Upper lobe of right lung (tissue), 1 donor: ENCODE results near the gene CDC73. TPM values are rescaled to one million over a fixed set of nuclear protein-coding genes. Genes with fewer than 3 reads are reported as not detected.

ENCODE experiments used
- ATAC-seq: fragments of 200-7000 bp; cut with Tn5 transposase; one replicate; pipeline ENCODE4 v1.9.1; 2020; ENCODE audit warnings: mild to moderate bottlenecking, moderate library complexity
- DNase-seq: peaks from one replicate; pipeline ENCODE4 v3.0.0-alpha.2; 2020
- H3K27ac ChIP-seq: fragments of 200-600 bp; one replicate; pipeline ENCODE4 v1.8.0; 2022
- H3K27me3 ChIP-seq: fragments of 200-600 bp; one replicate; pipeline ENCODE4 v1.8.0; 2022; ENCODE audit warnings: mild to moderate bottlenecking
- H3K36me3 ChIP-seq: fragments of 200-600 bp; one replicate; pipeline ENCODE4 v1.8.0; 2022
- H3K4me1 ChIP-seq: fragments of 200-600 bp; one replicate; pipeline ENCODE4 v1.8.0; 2022
- H3K4me3 ChIP-seq: fragments of 200-600 bp; one replicate; pipeline ENCODE4 v1.8.0; 2022; ENCODE audit warnings: mild to moderate bottlenecking
- H3K9me3 ChIP-seq: fragments of 200-600 bp; one replicate; pipeline ENCODE4 v1.8.0; 2022
- CTCF ChIP-seq: fragments of 200-600 bp; IDR thresholded peaks from one replicate; pipeline ENCODE4 v1.8.0; 2022; ENCODE audit warnings: antibody characterized with exemption
- intact Hi-C: fragments of 100-400 bp; cut with DNase I; formaldehyde crosslinking; loops from one replicate; pipeline ENCODE4 v1.11.0; 2022
- total RNA-seq: library from RNA; stranded (reverse); fragmentation: NEBNext Ultra II Directional; extraction: Animal tissue kit (Norgen Biotek cat#: 25700); gene quantifications from one replicate; pipeline ENCODE4 v1.2.1, GENCODE V29; 2021
- donor health status: DM: no; HTN: yes; CAD: no; lungs with severe emphysema.

CDC73 gene
- total RNA-seq, 1 donor from 2014 or later: 72.6 TPM

DNA sequence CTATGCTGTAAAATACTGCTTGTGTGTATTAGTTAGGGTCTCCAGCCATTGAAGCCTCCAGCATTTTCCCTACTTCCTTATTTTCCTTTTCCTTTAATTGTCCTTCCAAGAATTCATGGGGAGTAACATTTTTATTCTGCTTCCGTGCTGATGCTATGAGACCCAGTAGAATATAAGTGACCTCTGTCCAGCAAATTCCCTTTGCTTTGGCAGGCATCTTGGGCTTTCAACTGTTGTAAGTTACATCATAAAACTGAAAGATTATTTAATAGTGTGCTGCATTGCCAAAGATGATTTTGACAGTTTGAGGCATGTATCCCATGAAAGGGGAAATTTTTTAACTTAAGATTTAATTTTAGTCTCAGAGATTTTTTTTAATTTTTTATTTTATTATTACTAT is 112.7 kb downstream of the CDC73 start:
- Histone ChIP-seq H3K36me3 (peaks cover 35% of the 10 kb centered on the region), H3K9me3 (no peaks in the 10 kb centered on the region), H3K4me1 (no peaks in the 10 kb centered on the region), H3K4me3 (no peak overlapping the region), H3K27ac (no peak overlapping the region), H3K27me3 (no peaks in the 10 kb centered on the region)
- TF ChIP-seq CTCF: no peak
- intact Hi-C loops: no loop called here
- ATAC-seq: no peak
- no peak for DNase-seq

DNA sequence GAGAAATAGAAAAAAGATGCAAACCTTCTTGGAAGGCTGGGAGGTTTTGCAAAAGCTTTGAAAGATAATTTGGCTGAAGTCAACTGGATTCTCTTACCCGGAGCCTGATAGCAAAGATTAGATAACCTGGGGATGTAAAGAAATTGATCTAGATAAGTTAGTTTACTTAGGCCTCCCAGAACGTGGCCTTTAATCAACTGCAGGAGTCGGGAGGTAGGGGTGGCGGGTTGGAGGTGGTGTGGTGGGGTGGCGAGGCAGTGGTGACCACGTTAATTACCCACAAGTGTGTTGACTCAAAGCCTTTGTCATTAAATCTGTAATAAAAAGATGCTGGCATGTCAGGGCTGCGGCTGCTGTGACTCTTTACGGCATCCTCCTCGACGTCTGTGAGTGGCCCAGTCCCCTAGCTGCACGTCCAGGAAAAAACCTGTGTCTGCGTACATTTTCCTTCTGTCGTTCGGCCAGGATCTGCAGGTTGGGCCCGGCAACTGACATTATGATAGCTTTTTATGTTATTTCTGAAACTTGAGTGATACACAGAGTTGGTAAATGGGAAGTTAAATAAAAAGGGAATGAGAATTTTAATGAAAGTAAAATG is 115.6 kb downstream of the CDC73 start:
- Histone ChIP-seq H3K27ac (no peak overlapping the region), H3K9me3 (no peaks in the 10 kb centered on the region), H3K27me3 (no peaks in the 10 kb centered on the region), H3K4me1 (no peaks in the 10 kb centered on the region), H3K36me3 (peaks cover 35% of the 10 kb centered on the region), H3K4me3 (no peak overlapping the region)
- TF ChIP-seq CTCF: no peak
- DNase-seq (no peak), ATAC-seq (no peak)
- intact Hi-C loops: no loop called here

- no peak for ATAC-seq
- Histone ChIP-seq H3K27ac (no peak overlapping the region), H3K27me3 (no peaks in the 10 kb centered on the region), H3K4me3 (no peak overlapping the region), H3K9me3 (no peaks in the 10 kb centered on the region), H3K4me1 (no peaks in the 10 kb centered on the region), H3K36me3 (peaks cover 32% of the 10 kb centered on the region)
- DNase-seq: no peak
- intact Hi-C loops: no loop called here
- TF ChIP-seq CTCF: no peak
These were observed 118.8 kb downstream of the CDC73 start for GRCh38 chr1:193240609-193241008.

- no peak for DNase-seq
- intact Hi-C loops: no loop called here
- no peak for TF ChIP-seq CTCF
- peaks cover 31% of the 10 kb centered on the region for H3K36me3 ChIP-seq
- no peaks in the 10 kb centered on the region for H3K27me3 ChIP-seq
- H3K27ac ChIP-seq: no peak overlapping the region
- peak; percentile 30 for ATAC-seq
- no peaks in the 10 kb centered on the region for H3K4me1 ChIP-seq
- H3K4me3 ChIP-seq: no peak overlapping the region
- no peaks in the 10 kb centered on the region for H3K9me3 ChIP-seq
These were observed 119.4 kb downstream of the CDC73 start for GRCh38 chr1:193241132-193241827.

DNA sequence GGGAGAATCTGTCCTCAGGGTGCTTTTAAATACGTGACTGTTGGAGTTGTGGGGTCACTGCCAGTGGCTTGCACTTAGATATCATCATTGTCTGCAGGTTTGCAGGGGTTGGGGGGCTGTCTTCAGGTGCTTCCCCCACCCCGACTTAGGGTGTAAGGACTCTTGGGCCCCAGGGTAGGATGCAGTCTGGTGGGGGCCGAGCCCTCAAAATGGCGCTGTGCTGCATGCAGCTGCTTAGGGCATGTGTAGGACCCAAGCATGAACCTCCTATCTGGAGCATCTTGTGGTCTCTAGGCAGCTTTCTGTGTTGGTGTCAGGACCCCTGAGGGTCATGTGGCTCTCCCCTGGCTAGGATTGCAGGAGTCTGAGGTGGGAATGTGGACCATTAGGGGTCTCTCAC is 120.2 kb downstream of the CDC73 start:
- TF ChIP-seq CTCF: no peak
- no peak for DNase-seq
- H3K4me3 ChIP-seq: no peak overlapping the region
- intact Hi-C loops: no loop called here
- no peak overlapping the region for H3K27ac ChIP-seq
- H3K9me3 ChIP-seq: no peaks in the 10 kb centered on the region
- H3K27me3 ChIP-seq: no peaks in the 10 kb centered on the region
- peaks cover 23% of the 10 kb centered on the region for H3K36me3 ChIP-seq
- no peaks in the 10 kb centered on the region for H3K4me1 ChIP-seq
- ATAC-seq: peak; percentile 30
